K562 (cell line): ENCODE results near the gene HK1. TPM values are rescaled to one million over a fixed set of nuclear protein-coding genes. Genes with fewer than 3 reads are reported as not detected.
A peak's percentile ranks its signal among the peaks of the same experiment; 100 is the strongest.

Source experiments
- BDP1 ChIP-seq: IDR thresholded peaks from 3 replicates; pipeline ENCODE4 v1.6.1; 2011; ENCODE audit not compliant: insufficient read length, insufficient read depth
- CTBP1 ChIP-seq: fragments of 450-650 bp; IDR thresholded peaks from 2 replicates; pipeline ENCODE4 v1.6.1; 2016; ENCODE audit warnings: borderline replicate concordance
- FOXM1 ChIP-seq, 2 experiments: fragments of 450-650 bp in 1 of 2; sonication (generic) in 1 of 2; formaldehyde crosslinking in 1 of 2; IDR thresholded peaks; 2 replicates each; pipeline versions ENCODE4 v1.6.1 to v1.9.0; 2017 to 2022; ENCODE audit warnings: low read depth in 2 of 2, mild to moderate bottlenecking in 2 of 2, missing genetic modification reagents in 1 of 2, moderate library complexity in 1 of 2
- HNRNPK ChIP-seq: fragments of 200-400 bp; formaldehyde crosslinking; IDR thresholded peaks from one replicate; pipeline ENCODE4 v1.6.1; 2018; ENCODE audit warnings: mild to moderate bottlenecking, low read depth, low read length; ENCODE audit not compliant: poor library complexity, severe bottlenecking
- RBM25 ChIP-seq: fragments of 200-400 bp; formaldehyde crosslinking; IDR thresholded peaks from 2 replicates; pipeline ENCODE4 v1.6.1; 2018; ENCODE audit warnings: low read length, low read depth, moderate library complexity; ENCODE audit not compliant: severe bottlenecking
- SREBF1 ChIP-seq: fragments of 150-350 bp; IDR thresholded peaks from 2 replicates; pipeline ENCODE4 v1.6.1; 2014; ENCODE audit warnings: antibody characterized with exemption, low read depth, low read length, borderline replicate concordance
- YY1 ChIP-seq, 3 experiments: IDR thresholded peaks; 2 replicates each; pipeline ENCODE4 v1.6.1; 2011; ENCODE audit warnings: low read length in 2 of 3, mild to moderate bottlenecking in 2 of 3, moderate library complexity in 2 of 3, borderline replicate concordance in 1 of 3, control low read depth in 1 of 3, low read depth in 1 of 3; ENCODE audit not compliant: insufficient read depth in 3 of 3, insufficient replicate concordance in 2 of 3, control insufficient read depth in 1 of 3, insufficient read length in 1 of 3; ENCODE audit errors: extremely low read depth in 1 of 3
- ZNF224 ChIP-seq: sonication (generic); formaldehyde crosslinking; IDR thresholded peaks from 2 replicates; pipeline ENCODE4 v1.8.0; 2022; ENCODE audit warnings: mild to moderate bottlenecking, missing genetic modification reagents
- polyA plus RNA-seq, 8 experiments: library from polyadenylated mRNA; depleted of rRNA in 4 of 8; stranded (reverse) in 5 of 8; unstranded in 3 of 8; fragments of >200 nt; fragmentation: Nextera tagmentation in 2 of 8; fragmentation: Illumina TruSeq in 1 of 8; extraction: Ambion mirVana in 2 of 8; extraction: Trizol in 1 of 8; gene quantifications; 2 replicates each; pipeline versions ENCODE4 v1.2.1 to v1.2.3, GENCODE V29; 2011 to 2014; ENCODE audit warnings: inconsistent platforms in 1 of 8, missing spikeins in 1 of 8
- total RNA-seq, 7 experiments: library from RNA; depleted of rRNA in 6 of 7; stranded (reverse); fragments of >200 nt in 6 of 7; fragmentation: Illumina TruSeq in 2 of 7; extraction: Trizol in 2 of 7; gene quantifications; 2 replicates each; pipeline versions ENCODE4 v1.2.1 to v1.2.3, GENCODE V29; 2011 to 2021; ENCODE audit warnings: low replicate concordance in 1 of 7
- TF ChIP-seq, protein P1 (sequence below): fragments of 200-800 bp; sonication (Bioruptor generic); IDR thresholded peaks from 2 replicates; pipeline ENCODE4 v1.6.1; 2017; ENCODE audit warnings: missing genetic modification characterization, missing compliant biosample characterization
- TF ChIP-seq, protein P2 (sequence below): fragments of 450-650 bp; IDR thresholded peaks from 2 replicates; pipeline ENCODE4 v1.7.1; 2018; ENCODE audit warnings: mild to moderate bottlenecking, low read depth; ENCODE audit not compliant: partially characterized antibody

The HK1 gene
- total and polyA plus RNA-seq, 9 of the 15 experiments (the other 6 are each of a cell fraction or from before 2014, with no cell fraction given) = 29.2 to 444 (median 193) TPM

DNA sequence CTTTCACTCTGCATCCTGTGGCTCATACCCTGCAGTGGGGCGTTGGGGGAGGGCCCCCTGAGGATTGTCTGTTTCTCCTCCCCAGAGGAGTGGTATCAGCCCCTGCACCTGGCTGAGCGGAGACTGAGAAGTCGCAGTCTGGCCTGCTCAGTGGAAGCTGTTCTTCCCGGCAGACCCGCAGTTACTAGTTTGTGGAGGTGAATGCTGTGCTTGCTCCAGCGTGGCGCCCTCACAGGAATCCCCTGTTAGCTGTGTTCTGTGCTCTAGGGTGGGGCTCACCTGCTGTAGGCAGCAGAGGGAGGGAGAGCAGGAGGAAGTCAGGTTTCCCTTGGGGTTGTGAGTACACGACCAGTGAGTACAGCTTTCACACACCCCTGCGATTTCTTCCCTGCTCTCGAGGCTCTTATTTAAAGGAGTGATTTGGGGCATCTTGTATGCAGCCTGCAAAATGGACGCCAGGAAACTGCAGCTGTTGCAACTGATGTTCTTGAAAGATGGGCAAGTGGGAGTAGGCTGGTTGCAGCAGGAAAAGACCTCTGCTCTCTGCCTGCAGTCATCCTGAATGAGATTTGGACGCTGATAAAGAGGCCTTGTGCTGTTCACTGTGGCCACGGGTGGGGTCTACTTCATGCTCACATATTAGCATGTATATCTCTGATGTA, 66.4 kb downstream of the HK1 start (continued):
- TF ChIP-seq, protein P1, sequence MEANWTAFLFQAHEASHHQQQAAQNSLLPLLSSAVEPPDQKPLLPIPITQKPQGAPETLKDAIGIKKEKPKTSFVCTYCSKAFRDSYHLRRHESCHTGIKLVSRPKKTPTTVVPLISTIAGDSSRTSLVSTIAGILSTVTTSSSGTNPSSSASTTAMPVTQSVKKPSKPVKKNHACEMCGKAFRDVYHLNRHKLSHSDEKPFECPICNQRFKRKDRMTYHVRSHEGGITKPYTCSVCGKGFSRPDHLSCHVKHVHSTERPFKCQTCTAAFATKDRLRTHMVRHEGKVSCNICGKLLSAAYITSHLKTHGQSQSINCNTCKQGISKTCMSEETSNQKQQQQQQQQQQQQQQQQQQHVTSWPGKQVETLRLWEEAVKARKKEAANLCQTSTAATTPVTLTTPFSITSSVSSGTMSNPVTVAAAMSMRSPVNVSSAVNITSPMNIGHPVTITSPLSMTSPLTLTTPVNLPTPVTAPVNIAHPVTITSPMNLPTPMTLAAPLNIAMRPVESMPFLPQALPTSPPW (CRISPR knock-in tag) = no peak
- TF ChIP-seq HNRNPK (no peak), SREBF1 (no peak), RBM25 (no peak), ZNF224 (CRISPR knock-in tag) (no peak), BDP1 (no peak), CTBP1 (0 out of 2 replicates have a peak, but pooled peaks have one; percentile 11), FOXM1 (IDR thresholded peaks at IDR 0.05; ENCODE audit: low read depth) (no peak), FOXM1 (CRISPR knock-in tag; IDR thresholded peaks at IDR 0.05; ENCODE audit: low read depth) (no peak), YY1 (IDR thresholded peaks at IDR 0.05; ENCODE audit: borderline replicate concordance in 1 of 3, control insufficient read depth in 1 of 3, extremely low read depth in 1 of 3, insufficient read depth in 3 of 3, insufficient read length in 1 of 3, insufficient replicate concordance in 2 of 3, low read depth in 1 of 3, low read length in 2 of 3) (peak in 1 of 3 experiments; percentile 35)
- TF ChIP-seq, protein P2, sequence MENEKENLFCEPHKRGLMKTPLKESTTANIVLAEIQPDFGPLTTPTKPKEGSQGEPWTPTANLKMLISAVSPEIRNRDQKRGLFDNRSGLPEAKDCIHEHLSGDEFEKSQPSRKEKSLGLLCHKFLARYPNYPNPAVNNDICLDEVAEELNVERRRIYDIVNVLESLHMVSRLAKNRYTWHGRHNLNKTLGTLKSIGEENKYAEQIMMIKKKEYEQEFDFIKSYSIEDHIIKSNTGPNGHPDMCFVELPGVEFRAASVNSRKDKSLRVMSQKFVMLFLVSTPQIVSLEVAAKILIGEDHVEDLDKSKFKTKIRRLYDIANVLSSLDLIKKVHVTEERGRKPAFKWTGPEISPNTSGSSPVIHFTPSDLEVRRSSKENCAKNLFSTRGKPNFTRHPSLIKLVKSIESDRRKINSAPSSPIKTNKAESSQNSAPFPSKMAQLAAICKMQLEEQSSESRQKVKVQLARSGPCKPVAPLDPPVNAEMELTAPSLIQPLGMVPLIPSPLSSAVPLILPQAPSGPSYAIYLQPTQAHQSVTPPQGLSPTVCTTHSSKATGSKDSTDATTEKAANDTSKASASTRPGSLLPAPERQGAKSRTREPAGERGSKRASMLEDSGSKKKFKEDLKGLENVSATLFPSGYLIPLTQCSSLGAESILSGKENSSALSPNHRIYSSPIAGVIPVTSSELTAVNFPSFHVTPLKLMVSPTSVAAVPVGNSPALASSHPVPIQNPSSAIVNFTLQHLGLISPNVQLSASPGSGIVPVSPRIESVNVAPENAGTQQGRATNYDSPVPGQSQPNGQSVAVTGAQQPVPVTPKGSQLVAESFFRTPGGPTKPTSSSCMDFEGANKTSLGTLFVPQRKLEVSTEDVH = no peak
